Measurements from ENCODE around the gene STC2.

- TF ChIP-seq CTCF (IDR thresholded peaks at IDR 0.05) (no peak), POLR2A (IDR thresholded peaks at IDR 0.05) (no peak), POLR2AphosphoS5 (IDR thresholded peaks at IDR 0.05) (no peak), EP300 (IDR thresholded peaks at IDR 0.05) (no peak)
Measured at GRCh38 chr5:173290477-173291131, 37.6 kb downstream of the STC2 start.
